Esophagus squamous epithelium (tissue), 4 donors: ENCODE results near the gene FERMT3.

Experiments
- POLR2A ChIP-seq, 4 donors: fragments of 450-650 bp; IDR thresholded peaks; one replicate each; pipeline ENCODE4 v1.6.1; 2017; ENCODE audit warnings: antibody characterized with exemption in 4 of 4, mild to moderate bottlenecking in 4 of 4, moderate library complexity in 3 of 4
- TF ChIP-seq, protein P1 (sequence below), 6 experiments: fragments of 450-650 bp in 4 of 6; fragments of 200-600 bp in 2 of 6; sonication (generic) in 2 of 6; IDR thresholded peaks; one replicate each; pipeline ENCODE4 v1.5.1; 2016 to 2019; ENCODE audit warnings: antibody characterized with exemption in 6 of 6, mild to moderate bottlenecking in 4 of 6, moderate library complexity in 4 of 6

DNA sequence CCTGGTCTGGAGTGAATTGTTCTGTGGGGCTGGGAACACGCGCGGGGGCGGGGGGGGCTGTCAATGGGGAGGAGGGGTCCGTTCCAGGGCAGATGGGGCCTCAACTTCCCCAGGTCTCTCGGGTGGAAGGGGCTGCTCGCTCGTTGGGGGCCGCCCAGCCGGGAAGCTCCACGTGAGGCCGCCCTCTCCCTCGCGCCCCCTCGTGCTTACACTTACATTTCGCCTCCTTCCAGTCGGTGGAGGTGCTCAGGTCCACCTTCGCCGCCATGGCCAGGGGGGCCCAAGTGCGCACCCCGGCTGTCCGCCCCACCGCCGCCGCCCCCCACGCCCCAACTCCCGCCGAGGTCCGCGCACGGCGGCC, 41.1 kb upstream of the FERMT3 start:
- TF ChIP-seq, protein P1, sequence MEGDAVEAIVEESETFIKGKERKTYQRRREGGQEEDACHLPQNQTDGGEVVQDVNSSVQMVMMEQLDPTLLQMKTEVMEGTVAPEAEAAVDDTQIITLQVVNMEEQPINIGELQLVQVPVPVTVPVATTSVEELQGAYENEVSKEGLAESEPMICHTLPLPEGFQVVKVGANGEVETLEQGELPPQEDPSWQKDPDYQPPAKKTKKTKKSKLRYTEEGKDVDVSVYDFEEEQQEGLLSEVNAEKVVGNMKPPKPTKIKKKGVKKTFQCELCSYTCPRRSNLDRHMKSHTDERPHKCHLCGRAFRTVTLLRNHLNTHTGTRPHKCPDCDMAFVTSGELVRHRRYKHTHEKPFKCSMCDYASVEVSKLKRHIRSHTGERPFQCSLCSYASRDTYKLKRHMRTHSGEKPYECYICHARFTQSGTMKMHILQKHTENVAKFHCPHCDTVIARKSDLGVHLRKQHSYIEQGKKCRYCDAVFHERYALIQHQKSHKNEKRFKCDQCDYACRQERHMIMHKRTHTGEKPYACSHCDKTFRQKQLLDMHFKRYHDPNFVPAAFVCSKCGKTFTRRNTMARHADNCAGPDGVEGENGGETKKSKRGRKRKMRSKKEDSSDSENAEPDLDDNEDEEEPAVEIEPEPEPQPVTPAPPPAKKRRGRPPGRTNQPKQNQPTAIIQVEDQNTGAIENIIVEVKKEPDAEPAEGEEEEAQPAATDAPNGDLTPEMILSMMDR (IDR thresholded peaks at IDR 0.05): no peak
- TF ChIP-seq POLR2A (IDR thresholded peaks at IDR 0.05): no peak
